Adrenal gland (tissue), 12 donors: ENCODE measurements around the gene CC2D1A. TPM values are rescaled to one million over a fixed set of nuclear protein-coding genes. Genes with fewer than 3 reads are reported as not detected.

ENCODE experiments used
- DNase-seq, 7 donors: peaks; one replicate each; pipeline ENCODE4 v3.0.0-alpha.2; 2019 to 2020
- H3K27ac ChIP-seq, 5 donors: fragments of 200-600 bp; sonication (generic) in 4 of 5; 1 replicate in 3 of 5; 2 replicates in 2 of 5; pipeline versions ENCODE4 v1.5.1 to v1.8.0; 2016 to 2020; ENCODE audit warnings: mild to moderate bottlenecking in 1 of 5
- H3K27me3 ChIP-seq: fragments of 200-600 bp; 2 replicates; pipeline ENCODE4 v1.8.0; 2021
- H3K36me3 ChIP-seq, 2 donors: fragments of 200-600 bp; replicated peaks in 1 of 2; 1 replicate in 1 of 2; 2 replicates in 1 of 2; pipeline versions ENCODE4 v1.5.1 to v1.8.0; 2018 to 2022
- H3K4me1 ChIP-seq, 2 donors: fragments of 200-600 bp; replicated peaks in 1 of 2; 1 replicate in 1 of 2; 2 replicates in 1 of 2; pipeline versions ENCODE4 v1.5.1 to v1.8.0; 2018 to 2021
- H3K4me3 ChIP-seq, 4 donors: fragments of 200-600 bp; sonication (generic) in 3 of 4; one replicate each; pipeline ENCODE4 v1.5.1; 2016 to 2018
- H3K9me3 ChIP-seq, 3 donors: fragments of 200-600 bp; sonication (generic) in 1 of 3; replicated peaks in 1 of 3; 1 replicate in 2 of 3; 2 replicates in 1 of 3; pipeline versions ENCODE4 v1.5.1 to v1.8.0; 2016 to 2021
- CTCF ChIP-seq, 6 experiments: fragments of 450-650 bp in 4 of 6; fragments of 200-600 bp in 2 of 6; sonication (generic) in 1 of 6; IDR thresholded peaks; 1 replicate in 5 of 6; 2 replicates in 1 of 6; pipeline versions ENCODE4 v1.5.1 to v1.8.0; 2016 to 2021; ENCODE audit warnings: antibody characterized with exemption in 6 of 6, mild to moderate bottlenecking in 2 of 6, moderate library complexity in 1 of 6
- POLR2A ChIP-seq, 2 donors: fragments of 450-650 bp; IDR thresholded peaks; one replicate each; pipeline ENCODE4 v1.6.1; 2017; ENCODE audit warnings: antibody characterized with exemption in 2 of 2, mild to moderate bottlenecking in 2 of 2, moderate library complexity in 1 of 2
- WGBS, 4 donors: extraction: QIAGEN DNeasy Blood & Tissue Kit in 2 of 4; methylation state at CpG; one replicate each; pipeline versions ENCODE4 v1.1.5 to v1.1.7; 2013 to 2017; 5-methylcytosine and 5-hydroxymethylcytosine counted together
- intact Hi-C, 2 donors: fragments of 100-400 bp; cut with DNase I; formaldehyde crosslinking; loops; one replicate each; pipeline versions ENCODE4 v1.14.1 to v1.15.0; 2022 to 2023
- polyA plus RNA-seq, 3 donors: library from polyadenylated mRNA; stranded (reverse); fragments of 200-250 nt in 2 of 3; fragments of 350-450 nt in 1 of 3; fragmentation: Illumina TruSeq in 1 of 3; extraction: RNeasy Lipid Tissue Mini Kit (QIAGEN cat#74804) in 1 of 3; gene quantifications; one replicate each; pipeline ENCODE4 v1.2.3, GENCODE V29; 2013 to 2014
- total RNA-seq, 9 donors: library from RNA; depleted of rRNA in 4 of 9; stranded (reverse); fragments of >200 nt in 4 of 9; fragments of 120-200 nt in 1 of 9; fragmentation: NEBNext Ultra II Directional in 1 of 9; extraction: Animal tissue kit (Norgen Biotek cat#: 25700) in 1 of 9; gene quantifications; one replicate each; pipeline versions ENCODE4 v1.1.0 to v1.2.4, GENCODE V29; 2013 to 2023
- donor health status: healthy with polysubstance abuse.
- donor health status: Bipolar disorder and iron deficiency.
- donor health status: DM: yes; HTN: yes; CAD: no.
- donor health status: DM: no; HTN: no; CAD: no.
- donor health status: DM: no; HTN: no; CAD: no.
- donor health status: DM: yes; HTN: yes; CAD: no.

Gene CC2D1A
- total and polyA plus RNA-seq, 12 donors, result 9.0 to 125 (median 31.1) TPM

DNA sequence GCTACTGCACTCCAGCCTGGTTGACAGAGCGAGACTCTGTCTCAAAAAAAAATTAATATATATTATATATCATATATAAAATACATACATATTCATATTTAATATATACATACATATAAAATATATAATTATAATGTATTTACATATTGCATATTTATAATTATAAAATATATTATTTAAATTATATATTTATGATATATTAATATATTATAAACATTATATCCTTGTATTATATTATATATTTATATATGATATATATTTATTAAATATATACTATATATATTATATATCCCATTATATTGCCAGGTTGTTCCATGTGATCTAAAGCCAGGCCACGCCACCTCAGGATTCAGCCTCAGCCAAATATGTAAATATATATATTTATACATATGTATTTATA, 9.8 kb upstream of the CC2D1A start:
- no peak overlapping the region for H3K27ac ChIP-seq
- no peaks in the 10 kb centered on the region for H3K27me3 ChIP-seq
- WGBS, 4 donors, result 93 to 98% (median 98%) methylated on average over 2 of the region's 2 CpGs
- TF ChIP-seq POLR2A (IDR thresholded peaks at IDR 0.05), result no peak
- no peak for TF ChIP-seq CTCF (IDR thresholded peaks at IDR 0.05)
- no peak for DNase-seq
- H3K36me3 ChIP-seq, result no peaks in the 10 kb centered on the region
- intact Hi-C loops, result no loop called here
- H3K9me3 ChIP-seq, result no peaks in the 10 kb centered on the region
- H3K4me3 ChIP-seq, result no peak overlapping the region
- H3K4me1 ChIP-seq, result no peaks in the 10 kb centered on the region

GRCh38 chr19:13899393-13899792, 6.6 kb upstream of the CC2D1A start:
- no peak overlapping the region for H3K4me3 ChIP-seq
- DNase-seq, result no peak
- intact Hi-C loops, result no loop called here
- no peak overlapping the region for H3K27ac ChIP-seq
- H3K27me3 ChIP-seq, result no peaks in the 10 kb centered on the region
- H3K9me3 ChIP-seq, result no peaks in the 10 kb centered on the region
- no peaks in the 10 kb centered on the region for H3K36me3 ChIP-seq
- WGBS, 4 donors, result 84 to 92% (median 91%) methylated on average over 10 of the region's 10 CpGs
- no peaks in the 10 kb centered on the region for H3K4me1 ChIP-seq
- TF ChIP-seq POLR2A (IDR thresholded peaks at IDR 0.05) (no peak), CTCF (IDR thresholded peaks at IDR 0.05) (no peak)

DNA sequence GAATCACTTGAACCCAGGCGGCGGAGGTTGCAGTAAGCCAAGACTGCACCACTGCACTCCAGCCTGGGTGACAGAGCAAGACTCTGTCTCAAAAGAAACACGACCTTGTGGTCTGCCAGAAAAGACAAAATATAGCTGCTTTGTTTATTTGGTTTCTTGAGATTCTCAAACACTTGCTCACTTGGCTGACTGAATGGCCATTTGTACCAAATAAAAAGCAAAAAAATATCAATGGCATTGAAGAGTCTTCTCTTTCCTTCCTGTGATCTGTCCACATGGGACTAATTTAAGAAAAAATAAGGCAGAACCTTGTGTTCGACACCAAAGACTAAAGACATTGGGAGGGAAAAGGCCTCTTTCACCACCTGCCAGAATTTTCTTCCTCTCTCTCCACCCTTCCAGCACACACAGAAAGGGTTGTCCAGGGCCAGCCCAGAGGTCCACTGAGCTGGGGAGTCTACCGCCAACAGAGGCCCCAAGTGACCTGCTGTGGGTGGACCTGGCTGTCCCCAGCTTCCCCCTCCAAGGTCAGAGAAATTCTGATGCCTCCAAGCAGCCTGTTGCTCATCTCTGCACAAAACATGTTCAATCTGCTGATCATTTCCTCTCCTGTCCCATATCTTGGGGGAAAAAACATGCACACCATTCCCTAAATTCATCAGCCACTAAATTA, 6.0 kb upstream of the CC2D1A start:
- Histone ChIP-seq H3K27ac (no peak overlapping the region), H3K4me3 (no peak overlapping the region), H3K36me3 (no peaks in the 10 kb centered on the region), H3K27me3 (no peaks in the 10 kb centered on the region), H3K4me1 (no peaks in the 10 kb centered on the region), H3K9me3 (no peaks in the 10 kb centered on the region)
- WGBS, 4 donors, result 41 to 67% (median 58%) methylated on average over 5 of the region's 5 CpGs
- TF ChIP-seq POLR2A (IDR thresholded peaks at IDR 0.05) (no peak), CTCF (IDR thresholded peaks at IDR 0.05) (no peak)
- no peak for DNase-seq
- intact Hi-C loops, result no loop called here

DNA sequence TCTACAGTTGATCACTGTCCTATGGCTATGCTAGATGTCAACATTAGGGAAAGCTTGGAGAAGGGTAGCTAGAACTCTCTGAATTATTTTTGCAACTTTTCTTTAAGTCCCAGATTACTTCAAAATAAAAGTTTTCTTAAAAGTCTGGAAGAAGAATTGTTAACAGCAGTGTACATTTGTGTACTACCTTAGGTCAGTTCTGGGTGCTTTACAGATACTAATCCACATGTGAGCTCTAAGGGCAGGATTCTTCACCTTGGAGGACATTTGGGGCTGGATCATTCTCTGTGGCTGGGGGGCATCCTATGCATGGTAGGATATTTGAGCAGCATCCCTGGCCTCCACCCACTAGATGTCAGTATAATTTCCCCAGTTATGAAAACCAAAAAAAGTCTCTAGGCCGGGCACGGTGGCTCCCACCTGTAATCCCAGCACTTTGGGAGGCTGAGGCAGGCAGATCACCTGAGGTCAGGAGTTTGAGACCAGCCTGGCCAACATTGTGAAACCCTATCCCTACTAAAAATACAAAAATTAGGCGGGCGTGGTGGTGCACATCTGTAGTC, 2.9 kb upstream of the CC2D1A start:
- no peak for DNase-seq
- WGBS, 4 donors, result 61 to 81% (median 74%) methylated on average over 4 of the region's 4 CpGs
- Histone ChIP-seq H3K4me1 (peaks cover 10 to 17% of the 10 kb centered on the region in 2 donors), H3K27ac (no peak overlapping the region), H3K9me3 (no peaks in the 10 kb centered on the region), H3K36me3 (no peaks in the 10 kb centered on the region), H3K4me3 (no peak overlapping the region), H3K27me3 (no peaks in the 10 kb centered on the region)
- intact Hi-C loops, result no loop called here
- peak in 3 of 6 experiments; percentile 21 to 27 (median 24) for TF ChIP-seq CTCF (IDR thresholded peaks at IDR 0.05)
- TF ChIP-seq POLR2A (IDR thresholded peaks at IDR 0.05), result no peak
